Measurements from ENCODE around the gene ZNF236.

Gene ZNF236

GRCh38 chr18:76842837-76843530, 20.6 kb downstream of the ZNF236 start:
- peak overlapping the region; percentile 21; the same call in 1 of the 2 replicates for H3K4me3 ChIP-seq (ENCODE audit: low read depth, low read length)
- DNase-seq (ENCODE audit: low read depth), result peak; percentile 61
- TF ChIP-seq CTCF (IDR thresholded peaks at IDR 0.05; ENCODE audit: control insufficient read depth, extremely low read depth, insufficient read depth), result no peak

GRCh38 chr18:76844144-76844543, 21.8 kb downstream of the ZNF236 start:
- DNase-seq (ENCODE audit: low read depth), result no peak
- no peak overlapping the region for H3K4me3 ChIP-seq (ENCODE audit: low read depth, low read length)
- TF ChIP-seq CTCF (IDR thresholded peaks at IDR 0.05; ENCODE audit: control insufficient read depth, extremely low read depth, insufficient read depth), result no peak

- H3K4me3 ChIP-seq (ENCODE audit: low read depth, low read length), result no peak overlapping the region
- no peak for TF ChIP-seq CTCF (IDR thresholded peaks at IDR 0.05; ENCODE audit: control insufficient read depth, extremely low read depth, insufficient read depth)
- no peak for DNase-seq (ENCODE audit: low read depth)
These were observed 22.6 kb downstream of the ZNF236 start for GRCh38 chr18:76844742-76845477.

GRCh38 chr18:76846217-76846616, 23.9 kb downstream of the ZNF236 start:
- no peak for TF ChIP-seq CTCF (IDR thresholded peaks at IDR 0.05; ENCODE audit: control insufficient read depth, extremely low read depth, insufficient read depth)
- DNase-seq (ENCODE audit: low read depth), result no peak
- no peak overlapping the region for H3K4me3 ChIP-seq (ENCODE audit: low read depth, low read length)

- H3K4me3 ChIP-seq (ENCODE audit: low read depth, low read length), result no peak overlapping the region
- no peak for TF ChIP-seq CTCF (IDR thresholded peaks at IDR 0.05; ENCODE audit: control insufficient read depth, extremely low read depth, insufficient read depth)
- no peak for DNase-seq (ENCODE audit: low read depth)
These were observed 25.6 kb downstream of the ZNF236 start for GRCh38 chr18:76847916-76848315.

- no peak for DNase-seq (ENCODE audit: low read depth)
- TF ChIP-seq CTCF (IDR thresholded peaks at IDR 0.05; ENCODE audit: control insufficient read depth, extremely low read depth, insufficient read depth), result no peak
- H3K4me3 ChIP-seq (ENCODE audit: low read depth, low read length), result no peak overlapping the region
These were observed 27.8 kb downstream of the ZNF236 start for GRCh38 chr18:76850112-76850511.

Measured in LNCaP clone FGC (cell line).